Loucy (cell line): ENCODE data around the gene LYPD5.

Source experiments
- CTCF ChIP-seq: fragments of 200-600 bp; sonication (generic); conservative IDR thresholded peaks from 2 replicates; pipeline ENCODE4 v1.5.1; 2014; ENCODE audit warnings: mild to moderate bottlenecking, antibody characterized with exemption, low read length
- EZH2phosphoT487 ChIP-seq: fragments of 200-600 bp; IDR thresholded peaks from 2 replicates; pipeline ENCODE4 v1.6.1; 2018; ENCODE audit warnings: antibody characterized with exemption, mild to moderate bottlenecking, moderate library complexity, borderline replicate concordance

DNA sequence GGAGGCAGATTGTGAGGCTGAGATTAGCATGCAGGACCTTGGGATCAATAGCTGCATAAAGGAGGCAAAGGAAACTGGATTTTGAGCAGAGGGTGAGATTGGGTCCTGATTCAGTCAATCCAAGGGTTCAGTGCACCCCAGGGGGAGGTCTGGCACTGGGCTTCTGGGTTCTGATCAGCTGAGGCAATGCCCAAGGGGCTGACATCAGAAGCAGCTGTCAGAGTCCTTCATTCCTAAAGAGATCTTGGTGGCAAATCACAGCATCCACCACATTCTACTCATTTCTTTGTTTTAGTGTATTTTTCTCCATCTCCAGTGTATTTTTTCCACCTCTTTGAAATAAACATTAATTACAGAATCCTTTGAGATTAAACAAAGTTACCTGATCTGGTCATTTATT, 5.4 kb upstream of the LYPD5 start:
- TF ChIP-seq CTCF, result no peak
- TF ChIP-seq EZH2phosphoT487, result no peak
